ENCODE data around the gene TAS2R40.

DNA sequence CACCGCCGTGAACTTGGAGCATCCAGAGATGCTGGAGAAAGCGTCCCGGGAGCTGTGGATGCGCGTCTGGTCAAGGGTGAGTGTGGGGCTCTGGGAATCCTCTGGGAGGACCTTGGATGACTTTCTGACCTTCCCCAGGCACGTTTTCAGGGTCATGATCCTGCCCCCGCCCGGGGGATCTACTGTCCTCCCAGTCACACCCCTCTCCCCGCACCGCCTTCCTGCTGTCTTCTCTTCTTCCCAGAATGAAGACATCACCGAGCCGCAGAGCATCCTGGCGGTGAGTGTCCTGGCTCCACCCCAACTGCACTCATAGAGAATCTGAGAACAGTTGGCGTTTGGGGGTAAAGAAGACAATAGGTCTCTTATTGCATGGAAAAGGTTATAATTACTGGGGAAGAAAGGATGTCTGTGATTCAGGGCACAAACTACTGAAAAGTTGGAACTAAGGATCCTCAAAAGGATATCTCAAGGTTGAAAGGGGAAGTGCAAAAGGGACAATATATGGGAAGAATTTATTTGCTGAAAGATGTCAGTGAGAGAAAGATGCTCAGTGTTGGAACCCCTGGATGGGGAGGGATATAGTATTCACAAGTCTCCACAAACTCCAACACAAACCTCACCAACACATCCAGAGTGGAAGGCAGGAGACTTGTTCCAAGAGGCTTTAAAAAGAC, 43.3 kb downstream of the TAS2R40 start:
- TF ChIP-seq EP300 (IDR thresholded peaks at IDR 0.05) (no peak), CTCF (IDR thresholded peaks at IDR 0.05) (no peak)

Measured in upper lobe of left lung (tissue), 4 donors.